GM19043 (cell line): ENCODE data around the gene ZNF467.

Experiments used
- ATAC-seq: cut with Tn5 transposase; IDR thresholded peaks from one replicate; pipeline ENCODE4 v1.9.1; 2021; ENCODE audit warnings: low read depth; ENCODE audit not compliant: unreplicated experiment

Gene ZNF467

GRCh38 chr7:149772956-149773434 lies 393 bp downstream of the ZNF467 start:
- ATAC-seq = no peak

GRCh38 chr7:149772241-149772955 lies 990 bp downstream of the ZNF467 start:
- no peak for ATAC-seq

- ATAC-seq = peak; percentile 98
Observed at GRCh38 chr7:149771720-149772240, 1.6 kb downstream of the ZNF467 start.

GRCh38 chr7:149770728-149771636 lies 2.4 kb downstream of the ZNF467 start:
- ATAC-seq = peak; percentile 8

- ATAC-seq = no peak
Observed at GRCh38 chr7:149769915-149770314, 3.5 kb downstream of the ZNF467 start.

- no peak for ATAC-seq
Observed at GRCh38 chr7:149768931-149769330, 4.5 kb downstream of the ZNF467 start.

- ATAC-seq = no peak
Observed at GRCh38 chr7:149767068-149767467, 6.3 kb downstream of the ZNF467 start.

GRCh38 chr7:149766135-149766675 lies 7.2 kb downstream of the ZNF467 start:
- ATAC-seq = no peak

- no peak for ATAC-seq
Observed at GRCh38 chr7:149765399-149766121, 7.8 kb downstream of the ZNF467 start.

GRCh38 chr7:149764481-149765398 lies 8.6 kb downstream of the ZNF467 start:
- no peak for ATAC-seq

- ATAC-seq = no peak
Observed at GRCh38 chr7:149763563-149764240, 9.7 kb downstream of the ZNF467 start.

GRCh38 chr7:149762610-149763009 lies 10.8 kb downstream of the ZNF467 start:
- ATAC-seq = no peak

GRCh38 chr7:149762089-149762488 lies 11.3 kb downstream of the ZNF467 start:
- no peak for ATAC-seq

- no peak for ATAC-seq
Observed at GRCh38 chr7:149761307-149761706, 12.1 kb downstream of the ZNF467 start.

- no peak for ATAC-seq
Observed at GRCh38 chr7:149760538-149760937, 12.8 kb downstream of the ZNF467 start.

GRCh38 chr7:149759093-149759860 lies 14.1 kb downstream of the ZNF467 start:
- no peak for ATAC-seq

- no peak for ATAC-seq
Observed at GRCh38 chr7:149753375-149754233, 19.8 kb downstream of the ZNF467 start.
